Nephron (organoid): ENCODE results near the gene ERFL.

Experiments
- H3K27ac Mint-ChIP-seq, 3 experiments: 2 replicates each; pipeline ENCODE4 v1.8.0; 2020; ENCODE audit warnings: mixed read lengths in 3 of 3, mild to moderate bottlenecking in 2 of 3, moderate library complexity in 1 of 3
- H3K27me3 Mint-ChIP-seq: 2 replicates; pipeline ENCODE4 v1.8.0; 2021; ENCODE audit warnings: low read depth, mild to moderate bottlenecking, moderate library complexity, mixed read lengths
- H3K36me3 Mint-ChIP-seq: 2 replicates; pipeline ENCODE4 v1.8.0; 2020; ENCODE audit warnings: low read depth, mixed read lengths
- H3K4me1 Mint-ChIP-seq: 2 replicates; pipeline ENCODE4 v1.8.0; 2020; ENCODE audit warnings: mixed read lengths
- H3K4me3 Mint-ChIP-seq, 3 experiments: 2 replicates each; pipeline ENCODE4 v1.8.0; 2020; ENCODE audit warnings: mild to moderate bottlenecking in 3 of 3, mixed read lengths in 3 of 3, moderate library complexity in 2 of 3
- H3K9me3 Mint-ChIP-seq: 2 replicates; pipeline ENCODE4 v1.8.0; 2020; ENCODE audit warnings: mixed read lengths
- CTCF ChIP-seq, 3 experiments: fragments of 200-600 bp; sonication (generic); IDR thresholded peaks; one replicate each; pipeline ENCODE4 v1.5.0; 2021; ENCODE audit warnings: antibody characterized with exemption in 3 of 3; ENCODE audit not compliant: unreplicated experiment in 3 of 3

ERFL gene

GRCh38 chr19:41883463-41883820 is 44.8 kb downstream of the ERFL start:
- Mint-ChIP-seq H3K36me3 (no peaks in the 10 kb centered on the region), H3K4me3 (peak overlapping the region; percentile 97 to 100 (median 99)), H3K9me3 (no peaks in the 10 kb centered on the region), H3K27me3 (peaks cover 12% of the 10 kb centered on the region), H3K4me1 (peaks cover 11% of the 10 kb centered on the region), H3K27ac (peak overlapping the region; percentile 72 to 98 (median 90))
- no peak for TF ChIP-seq CTCF (IDR thresholded peaks at IDR 0.05; ENCODE audit: unreplicated experiment in 3 of 3)

- H3K27me3 Mint-ChIP-seq = peaks cover 12% of the 10 kb centered on the region
- no peak for TF ChIP-seq CTCF (IDR thresholded peaks at IDR 0.05; ENCODE audit: unreplicated experiment in 3 of 3)
- H3K4me1 Mint-ChIP-seq = peaks cover 11% of the 10 kb centered on the region
- H3K4me3 Mint-ChIP-seq = peak within 1 kb of the TSS; percentile 97 to 100 (median 99)
- no peaks in the 10 kb centered on the region for H3K9me3 Mint-ChIP-seq
- H3K36me3 Mint-ChIP-seq = no peaks in the 10 kb centered on the region
- peak within 1 kb of the TSS; percentile 72 to 98 (median 90) for H3K27ac Mint-ChIP-seq
Observed at GRCh38 chr19:41882568-41883462, 45.4 kb downstream of the ERFL start, which contains the start of gene ARHGEF1. TSS of gene ARHGEF1 (plus strand) at chr19:41883184. CDS start at chr19:41888083, 4,899 bp downstream.

GRCh38 chr19:41880329-41880708 is 47.9 kb downstream of the ERFL start:
- Mint-ChIP-seq H3K4me3 (peak overlapping the region; percentile 35 to 68 (median 49)), H3K4me1 (peaks cover 6% of the 10 kb centered on the region), H3K36me3 (no peaks in the 10 kb centered on the region), H3K27ac (no peak overlapping the region), H3K9me3 (no peaks in the 10 kb centered on the region), H3K27me3 (peaks cover 15% of the 10 kb centered on the region)
- TF ChIP-seq CTCF (IDR thresholded peaks at IDR 0.05; ENCODE audit: unreplicated experiment in 3 of 3) = no peak

- H3K4me1 Mint-ChIP-seq = peaks cover 2% of the 10 kb centered on the region
- no peak for TF ChIP-seq CTCF (IDR thresholded peaks at IDR 0.05; ENCODE audit: unreplicated experiment in 3 of 3)
- no peak overlapping the region for H3K27ac Mint-ChIP-seq
- H3K9me3 Mint-ChIP-seq = no peaks in the 10 kb centered on the region
- peaks cover 15% of the 10 kb centered on the region for H3K27me3 Mint-ChIP-seq
- no peaks in the 10 kb centered on the region for H3K36me3 Mint-ChIP-seq
- peak overlapping the region; percentile 35 to 68 (median 49) for H3K4me3 Mint-ChIP-seq
Observed at GRCh38 chr19:41879670-41880328, 48.5 kb downstream of the ERFL start.

GRCh38 chr19:41879080-41879479 is 49.2 kb downstream of the ERFL start:
- peaks cover 15% of the 10 kb centered on the region for H3K27me3 Mint-ChIP-seq
- H3K36me3 Mint-ChIP-seq = no peaks in the 10 kb centered on the region
- H3K4me3 Mint-ChIP-seq = no peak overlapping the region
- TF ChIP-seq CTCF (IDR thresholded peaks at IDR 0.05; ENCODE audit: unreplicated experiment in 3 of 3) = no peak
- H3K9me3 Mint-ChIP-seq = no peaks in the 10 kb centered on the region
- H3K27ac Mint-ChIP-seq = no peak overlapping the region
- H3K4me1 Mint-ChIP-seq = no peaks in the 10 kb centered on the region
